ENCODE measurements around the gene RIBC2.
A peak's percentile ranks its signal among the peaks of the same experiment; 100 is the strongest.
"Not testable (repeated sequence)": the region's sequence is repeated elsewhere in the genome, so short reads cannot be mapped to it uniquely, and the experiment has no call there.

Gene RIBC2, protein sequence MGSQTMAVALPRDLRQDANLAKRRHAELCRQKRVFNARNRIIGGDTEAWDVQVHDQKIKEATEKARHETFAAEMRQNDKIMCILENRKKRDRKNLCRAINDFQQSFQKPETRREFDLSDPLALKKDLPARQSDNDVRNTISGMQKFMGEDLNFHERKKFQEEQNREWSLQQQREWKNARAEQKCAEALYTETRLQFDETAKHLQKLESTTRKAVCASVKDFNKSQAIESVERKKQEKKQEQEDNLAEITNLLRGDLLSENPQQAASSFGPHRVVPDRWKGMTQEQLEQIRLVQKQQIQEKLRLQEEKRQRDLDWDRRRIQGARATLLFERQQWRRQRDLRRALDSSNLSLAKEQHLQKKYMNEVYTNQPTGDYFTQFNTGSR

DNA sequence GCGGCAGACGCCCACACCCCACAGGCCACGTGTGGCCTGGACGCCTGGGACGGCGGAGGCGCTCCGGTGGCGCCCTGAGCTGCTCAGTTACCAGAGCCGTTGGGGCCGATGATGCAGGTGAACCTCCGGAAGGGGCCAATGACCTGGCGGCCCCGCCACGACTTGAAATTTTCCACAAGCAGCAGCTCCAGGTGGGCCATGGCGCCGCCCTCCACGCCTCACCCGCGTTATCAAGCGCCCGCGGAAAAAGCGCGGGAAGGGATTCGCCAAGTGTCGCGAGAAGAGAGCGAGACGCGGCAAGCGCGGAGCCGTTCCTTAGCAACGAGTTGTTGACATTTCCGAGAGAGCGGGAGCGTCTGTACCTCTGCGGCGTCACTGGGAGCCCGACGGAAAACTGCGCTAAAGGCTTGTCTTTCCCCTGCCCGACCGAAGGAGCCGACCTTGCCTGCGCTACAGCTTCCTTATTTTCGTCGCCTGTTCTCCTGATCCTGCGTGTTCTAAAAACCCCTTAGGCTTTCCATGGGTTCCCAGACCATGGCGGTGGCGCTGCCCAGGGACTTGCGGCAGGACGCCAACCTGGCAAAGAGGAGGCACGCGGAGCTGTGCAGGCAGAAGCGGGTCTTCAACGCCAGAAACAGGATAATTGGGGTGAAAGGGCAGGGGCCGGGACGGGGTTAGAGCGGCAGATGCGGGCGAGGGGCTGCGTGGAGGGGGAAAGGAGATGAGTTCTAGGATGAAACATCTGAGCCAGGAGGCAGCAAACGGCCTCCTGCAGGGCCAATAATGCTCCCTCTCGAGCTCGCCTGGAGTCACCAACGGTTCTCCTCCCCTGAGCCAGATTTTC is at the start of gene RIBC2, which contains the start of gene SMC1B:
RIBC2 (plus strand) TSS at position 326 of the 844 bp plus-strand sequence; CDS start at position 520, 194 bp downstream.
SMC1B (minus strand) TSS at position 232 of the 844 bp plus-strand sequence; CDS start at position 200, 32 bp downstream.
- DNase-seq = peak; percentile 93

DNA sequence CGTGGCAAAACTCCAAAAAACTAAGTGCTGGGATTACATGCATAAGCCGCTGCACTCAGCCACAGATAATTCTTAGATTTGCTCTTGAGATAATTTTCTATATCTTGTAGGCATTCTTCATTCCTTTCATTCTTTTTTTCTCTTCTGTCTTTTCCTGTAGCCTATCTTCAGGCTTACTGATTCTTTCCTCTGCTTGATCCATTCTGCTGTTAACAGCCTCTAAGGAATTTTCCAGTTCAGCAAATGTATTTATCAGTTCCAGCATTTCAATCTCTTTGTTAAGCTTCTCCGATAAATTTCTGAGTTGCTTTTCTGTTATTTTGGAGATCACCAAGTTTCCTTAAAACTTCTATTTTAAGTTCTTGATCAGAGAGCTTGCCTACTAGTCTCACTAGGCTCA is 46.8 kb upstream of the RIBC2 start:
- DNase-seq = no peak

DNA sequence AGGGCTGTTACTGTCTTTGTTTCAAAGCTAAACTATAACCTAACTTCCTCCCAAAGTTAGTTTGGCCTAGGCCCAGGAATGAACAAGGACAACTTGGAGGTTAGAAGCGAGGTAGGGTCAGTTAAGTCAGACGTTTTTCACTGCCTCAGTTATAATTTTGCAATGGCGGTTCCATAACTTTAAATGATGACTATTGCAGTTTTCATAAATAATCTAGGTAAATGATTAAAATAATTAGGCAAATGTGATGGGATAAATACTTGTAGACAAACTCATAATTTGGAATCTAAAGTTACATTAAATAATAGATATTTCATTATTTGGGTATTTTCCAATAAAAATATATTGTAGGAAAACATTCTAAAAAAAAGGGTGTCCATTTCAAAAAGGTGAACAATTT is 39.9 kb upstream of the RIBC2 start:
- DNase-seq = not testable (repeated sequence)

DNA sequence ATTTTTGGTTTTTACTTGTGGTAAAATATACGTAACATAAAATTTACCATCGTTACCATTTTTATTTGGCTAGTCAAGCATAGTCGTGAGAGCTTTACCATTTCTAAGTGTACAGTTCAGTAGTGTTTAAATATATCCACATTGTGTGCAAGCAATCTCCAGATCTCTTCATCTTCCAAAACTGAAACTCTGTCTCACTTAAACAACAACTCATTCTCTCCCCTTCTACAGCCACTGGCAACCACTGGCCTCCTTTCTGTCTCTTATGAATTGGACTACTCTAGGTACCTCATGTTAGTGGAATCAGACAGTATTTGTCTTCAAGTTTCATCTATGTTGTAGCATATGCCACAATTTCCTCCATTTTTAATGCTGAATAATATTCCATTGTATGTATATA is 37.5 kb upstream of the RIBC2 start:
- DNase-seq = no peak

DNA sequence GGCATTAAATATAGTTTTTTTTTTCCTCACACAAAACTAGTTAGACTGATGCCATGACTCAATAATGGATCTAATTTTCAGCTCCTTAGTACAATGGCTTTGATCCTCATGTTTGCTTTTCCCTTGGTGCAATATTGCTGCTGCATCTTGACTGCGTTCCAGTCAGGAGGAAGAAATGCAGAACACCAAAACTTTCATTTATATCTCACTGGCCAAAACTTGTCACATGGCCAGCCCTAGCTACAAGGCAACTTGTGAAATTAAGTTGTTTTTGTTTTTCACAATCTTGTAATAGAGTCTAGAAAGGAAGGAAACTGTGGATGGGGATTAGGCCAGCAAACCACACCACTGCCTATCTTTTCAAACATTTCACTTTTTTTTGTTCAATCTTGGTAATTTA is 36.8 kb upstream of the RIBC2 start:
- no peak for DNase-seq

DNA sequence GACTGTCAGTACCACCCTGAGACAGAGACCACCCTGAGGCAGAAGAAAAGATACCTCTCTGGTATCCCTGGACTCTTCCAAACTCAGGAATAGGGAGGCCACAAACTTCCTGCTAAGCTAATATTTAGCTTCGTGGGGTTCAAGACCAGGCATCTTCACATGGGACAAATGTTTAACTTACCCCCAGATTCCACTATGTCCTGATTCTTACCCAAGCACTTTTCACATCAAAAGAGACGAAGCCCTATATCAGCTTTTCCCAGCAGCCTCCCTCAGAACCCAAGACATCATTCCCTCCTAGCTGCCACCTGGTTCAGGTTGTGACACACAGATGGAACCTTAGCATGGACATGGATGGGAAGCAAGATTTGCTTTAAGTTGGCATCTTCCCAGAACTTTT is 32.1 kb upstream of the RIBC2 start:
- no peak for DNase-seq

DNA sequence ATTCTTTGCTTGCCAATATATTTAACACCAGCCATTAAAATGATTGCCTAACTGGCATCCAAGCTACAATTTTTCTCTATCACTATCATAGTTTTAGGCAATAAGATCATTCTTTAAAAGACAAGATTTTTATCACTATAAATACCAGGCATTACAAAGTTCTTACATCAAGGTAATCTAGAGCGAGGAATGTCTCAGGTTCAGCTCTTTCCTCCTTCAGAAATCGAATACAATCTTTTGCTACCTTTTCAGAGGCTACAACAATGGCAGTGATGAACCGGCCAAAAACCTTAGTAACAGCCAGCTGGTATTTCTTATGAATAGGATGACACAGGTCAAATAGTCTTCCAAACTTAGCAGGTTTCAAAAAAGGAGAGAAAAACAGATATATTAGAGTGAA is 23.9 kb upstream of the RIBC2 start:
- no peak for DNase-seq

DNA sequence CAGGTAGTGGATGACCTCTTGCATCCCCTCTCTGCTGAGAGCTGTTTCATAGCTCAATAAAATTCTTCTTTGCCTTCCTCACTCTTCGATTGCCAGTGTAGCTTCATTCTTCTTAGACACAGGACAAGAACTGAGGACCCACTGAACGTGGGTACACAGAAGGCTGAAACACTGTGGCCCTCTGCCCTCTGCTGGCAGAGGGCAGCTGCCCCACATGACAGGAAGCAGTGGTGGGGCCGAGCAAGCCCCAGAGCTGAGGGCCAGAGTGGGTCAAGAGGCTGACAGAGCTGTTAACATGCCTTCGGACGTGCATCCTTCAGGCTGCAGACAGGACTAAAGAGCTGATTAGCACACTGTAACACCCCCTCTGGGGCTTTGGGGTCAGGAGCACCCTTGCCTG is 15.7 kb upstream of the RIBC2 start:
- no peak for DNase-seq

DNA sequence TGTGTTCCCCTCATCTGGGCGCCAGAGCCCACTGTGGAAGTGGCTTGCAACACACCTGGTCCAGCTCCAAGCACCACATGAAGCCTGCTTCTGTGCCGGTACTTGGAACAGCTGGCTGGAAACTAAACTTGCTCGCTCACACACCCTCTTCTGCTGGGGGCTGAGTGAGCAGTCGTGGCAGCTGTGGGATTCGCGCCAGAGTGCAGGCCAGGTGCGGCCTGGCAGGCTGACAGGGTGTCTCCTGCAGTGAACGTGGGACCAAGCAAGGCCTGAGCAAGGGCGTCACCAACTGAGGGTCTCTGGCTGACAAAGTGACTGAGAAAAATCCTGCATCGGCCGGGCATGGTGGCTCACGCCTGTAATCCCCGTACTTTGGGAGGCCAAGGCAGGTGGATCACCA is 15.3 kb upstream of the RIBC2 start:
- no peak for DNase-seq

DNA sequence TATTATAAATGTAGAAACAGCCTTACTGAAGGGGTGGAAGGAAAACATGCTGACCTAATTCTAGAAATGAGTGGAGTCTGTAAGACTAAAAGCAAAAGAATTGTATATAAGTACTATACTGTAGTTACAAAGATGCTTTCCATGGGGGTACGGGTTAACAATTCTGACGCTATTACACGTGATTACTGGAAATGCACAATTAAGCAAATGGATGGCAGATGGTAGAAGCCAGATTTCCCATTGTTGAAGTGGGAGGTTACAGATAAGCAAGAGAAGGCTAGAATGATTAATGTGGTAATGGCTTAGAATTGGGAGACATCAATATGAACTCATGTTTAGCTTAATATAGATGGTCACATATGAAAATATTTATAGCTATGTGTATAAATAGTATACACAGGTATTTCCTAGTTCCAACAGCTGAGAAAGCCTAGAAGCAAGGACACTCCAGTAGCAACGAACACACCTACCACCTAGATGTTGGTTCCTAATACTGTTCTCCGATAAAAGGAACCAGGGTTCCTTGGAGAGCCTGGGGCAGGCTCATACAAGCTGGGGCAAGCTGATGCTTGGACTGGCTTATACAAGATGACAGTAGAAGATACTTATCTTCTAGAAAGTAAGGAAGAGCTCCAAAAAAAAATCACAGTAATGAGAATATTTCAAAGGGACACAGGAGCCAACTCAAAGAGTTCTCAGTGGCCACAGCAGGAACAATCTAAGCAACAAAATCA is 13.6 kb upstream of the RIBC2 start:
- DNase-seq = no peak

DNA sequence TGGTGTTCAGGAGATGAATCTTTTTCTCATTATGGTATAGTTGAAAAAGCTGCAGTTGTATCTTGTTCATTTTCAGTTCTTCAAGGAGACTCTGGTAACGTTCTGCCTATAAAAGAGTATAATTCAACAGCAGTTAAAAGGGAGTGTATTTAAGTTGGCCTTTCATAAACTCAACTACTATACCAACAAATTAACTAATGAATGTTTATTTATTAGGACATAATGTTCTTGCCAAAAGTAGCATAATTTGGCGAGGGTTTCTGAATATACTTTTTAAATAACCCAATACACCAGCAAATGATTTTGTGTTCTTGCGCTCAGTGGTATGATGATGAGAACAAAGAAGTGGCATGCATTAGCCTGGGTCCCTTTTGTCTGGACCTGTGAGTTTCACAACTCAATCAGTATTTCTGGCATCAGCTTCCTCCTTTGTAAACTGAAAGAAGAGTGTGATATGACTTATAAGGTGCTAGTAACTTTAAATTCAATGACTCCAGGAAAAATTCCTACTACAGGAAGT is 11.0 kb upstream of the RIBC2 start:
- no peak for DNase-seq

DNA sequence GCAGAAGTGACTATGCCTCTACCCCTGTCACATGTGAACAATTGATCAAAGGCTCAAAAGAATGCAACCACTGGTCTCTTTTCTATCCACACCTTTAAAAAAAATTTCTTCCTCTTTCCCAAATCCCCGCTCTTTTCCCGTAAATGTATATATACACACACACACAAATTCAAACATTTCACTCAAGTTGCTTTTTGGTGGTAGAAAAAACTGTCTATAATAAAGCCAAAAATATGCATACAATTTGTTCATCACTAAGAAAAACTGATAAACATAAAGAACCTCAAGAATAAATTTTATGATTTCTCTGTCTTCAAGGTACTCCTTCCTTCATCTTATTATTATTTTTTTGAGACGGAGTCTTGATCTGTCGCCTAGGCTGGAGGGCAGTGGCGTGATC is 5.7 kb upstream of the RIBC2 start:
- DNase-seq = no peak

DNA sequence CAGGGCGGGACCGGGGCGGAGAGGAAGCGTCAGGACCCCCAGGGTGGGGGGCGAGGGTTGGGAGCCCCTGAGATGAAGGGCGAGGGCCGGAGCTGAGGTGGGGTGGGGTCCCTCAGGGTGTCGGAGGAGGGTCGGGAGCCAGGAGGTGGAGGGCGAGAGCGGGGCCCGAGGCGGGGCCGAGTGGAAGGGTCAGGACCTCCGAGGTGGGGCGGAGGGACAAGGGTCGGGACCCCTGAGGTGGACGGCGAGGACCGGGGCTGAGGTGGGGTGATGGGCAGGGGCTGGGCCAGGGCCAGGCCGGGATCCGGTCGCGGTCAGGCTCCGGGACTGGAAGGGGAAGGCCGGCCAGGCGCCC is 503 bp upstream of the RIBC2 start:
- DNase-seq = no peak

DNA sequence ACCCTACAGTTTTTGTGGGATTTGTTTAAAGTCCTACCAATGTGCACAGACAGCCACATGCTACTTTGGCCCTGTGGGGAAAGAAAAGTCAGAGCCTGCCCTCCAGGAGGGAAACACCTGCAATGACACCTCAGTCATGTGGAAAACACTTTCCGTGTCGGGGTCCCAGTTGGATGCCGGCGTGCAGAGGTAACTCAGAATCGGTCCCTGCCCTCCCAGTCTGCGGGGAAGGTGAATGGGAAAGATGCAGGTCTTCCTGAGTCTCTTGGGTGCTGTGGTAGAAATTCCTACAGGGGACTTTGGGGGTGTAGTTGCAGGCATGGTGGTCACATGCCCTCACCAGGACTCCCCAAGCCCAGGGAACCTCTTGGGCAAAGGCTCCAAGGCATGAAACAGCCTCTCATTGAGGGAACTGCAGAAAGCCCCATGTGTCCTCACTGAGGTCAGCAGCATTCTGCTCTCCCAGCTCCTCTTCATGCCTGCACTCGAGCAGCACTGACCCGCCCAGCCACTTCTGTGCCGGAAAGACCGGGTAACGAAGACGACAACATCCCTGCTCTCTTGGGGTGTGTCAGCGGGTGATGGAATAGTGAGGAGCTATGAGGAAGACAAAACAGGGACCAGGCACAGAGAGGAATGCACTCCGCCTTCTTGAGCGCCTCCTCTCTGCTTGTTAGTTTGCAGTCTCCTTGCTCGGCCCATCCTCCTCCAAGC is 4.7 kb downstream of the RIBC2 start:
- no peak for DNase-seq

DNA sequence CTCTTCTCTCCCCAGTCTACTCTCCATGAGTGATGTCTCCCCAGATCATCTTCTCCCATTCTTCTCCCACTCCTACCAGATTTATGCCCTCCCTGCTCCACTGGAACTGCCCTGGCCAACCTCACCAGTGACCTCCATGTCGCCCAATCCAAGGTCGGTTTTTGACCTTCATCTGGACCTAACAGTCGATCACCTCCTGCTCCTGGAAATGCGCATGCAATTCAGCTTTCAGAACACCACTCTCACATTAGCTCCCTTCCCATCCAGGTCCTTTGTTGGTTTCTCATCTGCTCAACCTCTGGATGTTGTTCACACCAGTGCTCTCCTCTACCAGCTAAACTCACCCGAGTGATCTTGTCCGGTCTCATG is 5.3 kb downstream of the RIBC2 start:
- no peak for DNase-seq

DNA sequence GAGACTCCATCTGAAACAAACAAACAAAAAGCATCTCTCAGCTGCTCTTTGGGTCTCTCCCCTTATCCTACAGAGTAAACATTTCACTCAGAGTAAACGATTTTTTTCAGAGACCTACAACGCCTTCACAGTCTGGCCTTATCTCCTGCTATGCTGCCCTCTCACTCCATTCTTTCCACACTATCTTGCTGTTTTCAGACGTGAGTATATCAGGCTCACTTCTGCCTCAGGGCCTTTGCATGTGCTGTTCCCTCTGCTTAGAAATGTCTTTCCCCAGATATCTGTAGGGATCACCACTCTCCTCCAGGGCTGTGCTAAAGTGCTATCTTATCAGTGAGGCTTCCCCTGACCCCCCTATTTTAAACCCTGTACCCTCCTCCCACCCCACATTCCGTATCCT is 6.5 kb downstream of the RIBC2 start:
- DNase-seq = no peak

DNA sequence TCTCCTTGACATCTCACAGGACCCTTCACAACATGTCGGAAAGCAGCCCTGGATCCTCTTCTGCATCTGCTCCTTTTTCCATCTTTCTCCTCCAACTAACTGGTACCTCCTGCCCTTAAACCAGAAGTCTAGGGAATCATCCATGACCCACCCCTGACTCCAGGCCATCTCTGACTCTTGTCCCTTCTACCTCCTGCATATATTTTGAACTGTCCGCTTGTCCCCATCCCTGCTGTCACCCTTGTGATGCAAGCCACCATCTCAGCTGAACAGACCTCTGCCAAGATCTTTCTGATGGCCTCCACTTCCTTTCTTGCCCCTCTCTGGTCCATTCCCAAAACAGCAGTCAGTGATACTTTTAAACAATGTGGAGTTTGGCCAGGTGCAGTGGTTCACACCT is 7.0 kb downstream of the RIBC2 start:
- DNase-seq = no peak

DNA sequence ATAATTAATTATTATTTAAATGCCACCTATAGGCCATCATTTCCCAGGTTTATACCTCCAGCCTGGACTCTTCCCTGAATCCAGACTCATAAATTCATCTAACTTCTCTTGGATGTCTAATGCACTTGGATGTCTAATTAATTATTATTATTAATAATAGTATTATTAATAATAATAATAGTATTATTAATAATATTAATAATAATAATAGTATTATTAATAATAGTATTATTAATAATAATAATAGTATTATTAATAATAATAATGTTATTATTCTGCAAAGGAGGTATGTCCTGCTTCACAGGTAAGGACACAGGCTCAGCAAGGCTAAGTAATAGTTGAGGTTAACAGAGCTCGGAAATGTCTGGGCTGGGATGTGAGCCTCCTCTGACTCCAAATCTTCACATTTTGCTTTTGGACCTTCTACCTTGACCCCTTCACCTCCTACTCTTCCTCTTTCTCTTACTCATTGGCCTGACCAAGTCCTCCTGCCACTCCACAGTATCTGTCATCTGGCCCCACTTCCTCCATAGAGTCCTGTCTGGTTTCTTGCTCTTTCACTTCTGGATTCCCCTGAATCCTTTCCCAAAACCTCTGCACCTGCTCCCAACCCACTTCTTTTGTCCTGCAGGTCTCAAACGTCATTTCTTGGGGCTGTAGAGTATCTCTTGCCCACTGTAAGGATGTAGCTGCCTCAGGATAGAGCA is 8.0 kb downstream of the RIBC2 start:
- no peak for DNase-seq

DNA sequence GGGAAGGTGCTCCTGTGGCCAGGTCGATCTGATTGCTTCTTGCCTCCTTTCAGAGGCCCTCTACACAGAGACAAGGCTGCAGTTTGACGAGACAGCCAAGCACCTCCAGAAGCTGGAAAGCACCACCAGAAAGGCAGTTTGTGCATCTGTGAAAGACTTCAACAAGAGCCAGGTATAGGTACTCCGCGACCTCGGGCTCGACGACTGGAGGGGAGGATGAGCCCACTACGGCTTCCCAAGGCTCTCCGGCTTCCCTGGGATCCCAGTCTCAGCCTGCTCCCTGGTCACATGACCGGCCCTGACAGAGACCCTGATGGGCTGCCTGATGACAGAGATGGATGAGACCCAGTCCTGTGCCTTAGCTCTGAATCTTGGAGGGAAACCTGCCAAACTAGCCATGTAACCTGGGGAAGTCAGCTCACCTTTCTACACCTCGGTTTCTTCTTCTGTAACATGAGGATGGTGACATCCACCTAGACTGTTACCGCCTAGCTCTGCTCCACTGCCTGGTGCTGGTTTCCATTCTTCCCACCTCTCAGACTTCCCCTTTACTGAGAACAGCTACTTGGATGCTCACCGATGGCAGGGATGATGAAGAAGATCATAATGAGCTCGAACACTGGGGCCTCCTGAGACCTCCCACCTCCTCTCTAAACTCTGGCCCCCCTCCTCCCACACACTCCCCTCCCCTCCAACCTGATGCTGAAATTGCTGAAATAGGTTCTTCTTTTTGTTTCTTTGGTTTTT is 8.9 kb downstream of the RIBC2 start:
- DNase-seq = no peak

DNA sequence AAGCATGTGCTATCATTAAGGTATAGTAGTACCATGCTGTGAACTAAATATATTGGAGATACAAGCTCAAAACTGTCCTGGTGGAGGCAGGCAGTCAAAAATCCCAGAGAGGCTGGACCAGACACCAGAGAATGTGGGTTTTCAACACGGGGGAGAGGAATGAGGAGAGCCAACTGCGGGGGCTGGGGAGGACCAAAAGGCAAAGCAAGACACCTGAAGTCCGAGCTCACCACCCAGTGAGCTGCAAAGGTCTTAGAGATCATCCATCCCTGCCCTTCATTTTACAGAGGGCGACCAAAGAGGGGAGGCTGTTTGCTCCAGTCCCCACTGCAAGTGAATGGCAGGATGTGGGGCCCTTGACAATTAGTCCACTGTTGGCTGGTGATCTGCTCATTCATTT is 10.0 kb downstream of the RIBC2 start:
- no peak for DNase-seq

DNA sequence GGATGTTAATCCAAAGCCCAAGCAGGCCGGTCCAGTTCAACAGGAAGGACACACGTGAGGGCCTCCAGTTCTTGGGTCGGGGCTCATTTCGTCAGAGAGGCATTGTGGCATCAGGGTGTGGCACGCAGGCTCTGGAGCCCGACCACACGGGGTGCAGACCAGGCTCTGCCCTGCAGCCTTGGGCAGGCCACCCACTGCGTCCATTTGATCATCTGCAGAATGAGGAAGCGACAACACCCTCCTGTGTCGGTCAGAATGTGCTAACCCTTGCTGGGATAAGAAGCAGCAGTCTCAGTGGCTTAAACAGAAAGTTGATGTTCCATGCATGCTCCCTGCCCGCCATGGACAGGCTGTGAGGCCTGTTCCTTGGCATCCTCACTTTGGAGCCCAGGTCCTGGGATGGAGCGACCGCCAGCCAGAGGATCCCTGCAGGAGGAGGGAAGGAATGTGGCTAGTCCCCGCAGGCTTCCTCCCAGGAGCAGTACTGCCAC is 10.8 kb downstream of the RIBC2 start:
- DNase-seq = no peak

All from NCI-H2029 (cell line).